HG02884 (cell line): ENCODE results near the gene RPTOR.

Experiments
- ATAC-seq: cut with Tn5 transposase; IDR thresholded peaks from one replicate; pipeline ENCODE4 v1.9.1; 2021; ENCODE audit warnings: mild to moderate bottlenecking, moderate library complexity; ENCODE audit not compliant: unreplicated experiment

RPTOR gene

DNA sequence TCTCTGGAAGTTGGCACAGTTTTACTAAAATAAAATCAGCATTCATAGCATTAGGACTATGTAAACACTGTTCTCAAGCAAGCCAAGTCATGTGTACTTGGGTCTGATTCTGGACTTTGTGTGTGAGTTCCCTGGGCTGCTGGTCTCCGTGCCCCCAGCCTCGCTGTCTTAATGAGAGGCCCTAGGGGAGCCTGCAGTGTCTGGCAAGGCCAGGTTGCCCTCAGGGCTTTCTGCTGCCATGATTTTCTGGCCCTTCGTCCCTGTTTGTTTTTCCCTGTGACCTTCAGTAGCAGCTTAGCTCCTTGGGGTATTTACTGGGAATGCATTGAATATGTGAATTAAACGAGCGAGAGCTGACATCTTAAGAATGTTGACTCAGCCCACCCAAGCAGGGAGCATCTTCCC, 161.8 kb downstream of the RPTOR start:
- no peak for ATAC-seq

DNA sequence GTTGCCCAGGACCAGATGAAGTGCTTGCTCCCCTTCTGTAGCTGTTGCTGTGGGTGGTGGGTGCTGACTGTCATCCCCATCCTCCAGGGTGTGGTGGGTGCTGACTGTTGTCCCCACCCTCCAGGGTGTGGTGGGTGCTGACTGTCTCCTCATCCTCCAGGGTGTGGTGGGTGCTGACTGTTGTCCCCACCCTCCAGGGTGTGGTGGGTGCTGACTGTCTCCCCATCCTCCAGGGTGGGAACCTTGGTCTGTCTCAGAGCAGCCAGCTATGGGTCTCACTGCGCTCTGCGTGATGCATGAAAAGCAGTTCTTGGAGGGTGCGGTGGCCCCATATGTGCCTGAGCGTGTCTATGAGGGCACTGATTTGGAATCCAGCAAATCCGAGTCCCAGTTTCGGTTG, 163.8 kb downstream of the RPTOR start:
- no peak for ATAC-seq

DNA sequence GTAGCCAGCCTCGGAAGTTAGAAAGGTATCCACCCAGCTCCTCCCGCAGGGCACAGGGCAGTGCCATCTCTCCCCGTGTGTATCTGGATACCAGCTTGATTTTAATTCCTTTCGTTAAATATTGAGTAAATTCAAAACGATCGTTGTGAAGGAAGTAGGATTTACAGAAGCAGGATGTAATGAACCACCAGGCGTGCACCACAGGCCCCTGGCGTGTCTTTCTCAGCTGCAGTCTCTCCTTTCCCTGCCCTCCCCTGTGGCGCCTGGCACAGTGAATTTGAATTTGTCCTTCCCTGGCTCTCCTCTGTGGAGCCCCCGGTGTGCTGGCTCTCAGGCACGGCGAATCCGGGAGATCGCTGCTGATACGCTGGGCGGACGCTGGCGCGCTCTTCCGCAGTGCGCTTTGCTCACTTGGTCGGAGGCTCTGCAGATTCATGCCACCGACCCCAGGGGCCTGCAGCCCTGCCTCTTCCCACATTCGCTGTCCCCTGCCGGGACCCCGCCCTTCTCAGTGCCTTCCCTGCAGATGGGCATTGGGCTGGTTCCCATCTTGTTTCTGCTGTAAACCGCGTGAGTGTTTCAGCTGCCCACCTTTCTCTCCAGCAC, 164.6 kb downstream of the RPTOR start:
- no peak for ATAC-seq

DNA sequence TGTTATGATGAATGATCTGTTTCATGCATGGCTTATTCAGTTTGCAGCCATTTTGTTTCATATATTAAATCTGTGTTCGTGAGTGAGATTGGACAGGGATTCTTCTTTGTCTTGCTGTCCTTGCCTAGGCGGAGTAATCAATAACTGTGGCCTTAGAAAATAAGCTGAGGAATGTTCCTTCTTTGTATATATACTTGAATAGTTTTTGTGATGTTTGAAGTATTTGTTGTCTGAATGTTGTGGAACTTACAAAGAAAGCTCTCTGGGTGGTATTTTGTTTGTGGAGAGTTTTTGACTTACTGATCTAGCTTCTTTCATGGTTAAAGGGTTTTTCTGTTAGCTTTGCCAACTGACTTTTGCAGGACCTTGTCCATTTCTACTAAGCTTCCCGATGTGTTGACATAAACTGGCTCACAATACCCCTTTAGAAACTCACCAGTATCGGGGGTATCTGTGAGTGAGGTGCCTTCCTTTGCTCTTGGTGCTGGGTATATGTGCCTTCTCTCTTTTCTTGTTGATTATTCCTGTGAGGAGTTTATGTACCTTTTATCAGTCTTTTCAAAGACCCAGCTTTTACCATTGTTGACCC, 166.2 kb downstream of the RPTOR start:
- ATAC-seq, result no peak

DNA sequence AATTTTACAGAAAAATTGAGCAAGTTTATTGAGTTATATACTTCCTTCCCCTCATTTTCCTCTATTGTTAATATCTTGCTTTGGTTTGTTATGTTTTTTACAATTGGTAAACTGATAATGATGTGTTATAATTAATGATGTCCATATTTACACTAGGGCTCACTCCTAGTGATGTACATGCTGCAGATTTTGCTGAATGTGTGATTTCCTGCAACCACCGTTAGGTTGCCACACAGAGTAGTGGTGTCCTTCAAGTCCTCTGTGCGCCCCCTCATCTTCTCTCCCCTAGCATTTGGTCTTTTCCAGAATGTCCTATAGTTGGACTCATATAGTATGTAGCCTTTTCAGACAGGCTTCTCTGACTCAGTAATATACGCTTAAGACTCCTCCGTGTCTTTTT, 167.5 kb downstream of the RPTOR start:
- ATAC-seq, result no peak

DNA sequence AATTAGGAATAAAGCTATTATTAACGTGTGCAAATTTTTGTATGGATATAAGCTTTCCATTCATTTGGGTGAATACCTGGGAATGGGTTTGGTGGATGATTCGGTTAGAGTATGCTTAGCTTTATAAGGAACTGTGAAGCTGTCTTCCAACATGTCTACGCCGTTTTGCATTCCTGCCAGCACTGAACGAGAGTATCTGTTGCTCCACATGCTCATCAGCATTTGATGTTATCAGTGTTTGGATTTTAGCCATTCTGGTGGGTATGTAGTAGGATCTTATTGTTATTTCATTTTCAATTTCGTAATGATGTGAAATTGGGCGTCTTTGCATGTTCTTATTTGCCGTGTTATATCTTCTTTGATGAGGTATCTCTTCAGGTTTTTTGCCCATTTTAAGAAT, 168.0 kb downstream of the RPTOR start:
- no peak for ATAC-seq

DNA sequence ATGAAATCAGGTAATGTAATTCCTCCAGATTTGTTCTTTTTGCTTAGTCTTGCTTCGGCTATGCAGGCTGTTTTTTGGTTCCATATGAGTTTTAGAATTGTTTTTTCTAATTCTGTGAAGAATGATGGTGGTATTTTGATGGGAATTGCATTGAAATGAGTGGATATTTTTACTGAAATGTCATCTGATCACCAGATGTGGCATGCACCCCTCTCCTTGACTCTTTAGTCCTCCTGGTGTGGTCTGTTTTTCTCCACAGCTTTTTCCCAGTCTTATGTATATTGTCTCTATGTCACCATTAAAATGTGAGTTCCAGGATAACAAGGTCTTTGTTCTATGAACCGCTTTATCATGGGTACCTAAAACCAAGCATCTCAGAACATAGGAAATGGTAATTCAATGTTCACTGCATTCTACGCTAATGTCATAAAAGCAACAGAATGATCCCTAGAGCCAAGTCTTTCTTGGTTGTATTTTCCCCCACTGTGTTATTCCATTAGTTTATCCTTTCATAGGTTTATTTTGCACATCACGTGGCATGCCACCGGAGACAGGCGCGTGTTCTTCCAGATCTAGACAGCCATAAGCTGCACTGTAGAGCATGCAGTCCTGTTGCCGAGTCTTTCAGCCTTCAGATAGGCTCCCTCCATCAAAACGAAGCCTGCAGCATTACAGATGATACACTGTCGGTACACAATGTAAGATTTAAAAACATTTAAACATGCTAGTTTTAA, 172.5 kb downstream of the RPTOR start:
- ATAC-seq, result no peak

DNA sequence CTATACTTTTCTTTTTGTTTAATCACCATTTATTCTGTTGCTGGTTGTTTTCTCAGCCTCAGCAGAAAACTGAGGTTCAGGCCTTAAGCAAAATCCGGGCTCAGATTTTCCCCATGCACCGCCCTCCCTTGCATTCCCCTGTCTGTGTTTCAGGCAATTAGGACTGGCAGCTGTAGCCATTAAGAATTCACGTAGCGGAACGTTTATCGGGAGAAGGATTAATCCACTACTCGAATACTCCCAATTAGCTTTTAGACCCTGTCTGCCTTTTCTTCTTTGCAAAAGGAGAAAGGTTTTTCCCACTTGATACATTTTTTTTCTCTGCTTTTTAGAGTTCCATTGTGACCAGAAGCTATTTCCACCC, 173.1 kb downstream of the RPTOR start:
- no peak for ATAC-seq

DNA sequence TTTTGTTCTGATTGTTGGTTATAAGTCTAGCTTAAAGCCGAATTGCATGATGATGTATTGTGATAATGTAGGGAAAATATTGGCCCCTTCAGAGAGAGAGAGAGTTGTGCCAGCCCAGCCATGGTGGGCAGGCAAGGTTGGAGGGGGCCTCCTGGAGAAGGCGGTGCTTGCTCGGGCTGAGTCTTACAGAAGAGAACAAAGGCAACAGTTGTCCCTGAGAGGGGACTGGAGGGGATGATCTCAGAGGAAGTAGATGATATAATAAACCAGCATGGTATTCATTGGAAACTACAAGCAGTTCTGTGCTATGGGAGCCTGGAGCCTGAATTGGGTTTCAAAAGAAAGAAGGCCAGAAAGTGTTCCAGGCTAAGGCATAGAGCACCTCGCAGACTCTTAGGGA, 173.8 kb downstream of the RPTOR start:
- ATAC-seq, result no peak

DNA sequence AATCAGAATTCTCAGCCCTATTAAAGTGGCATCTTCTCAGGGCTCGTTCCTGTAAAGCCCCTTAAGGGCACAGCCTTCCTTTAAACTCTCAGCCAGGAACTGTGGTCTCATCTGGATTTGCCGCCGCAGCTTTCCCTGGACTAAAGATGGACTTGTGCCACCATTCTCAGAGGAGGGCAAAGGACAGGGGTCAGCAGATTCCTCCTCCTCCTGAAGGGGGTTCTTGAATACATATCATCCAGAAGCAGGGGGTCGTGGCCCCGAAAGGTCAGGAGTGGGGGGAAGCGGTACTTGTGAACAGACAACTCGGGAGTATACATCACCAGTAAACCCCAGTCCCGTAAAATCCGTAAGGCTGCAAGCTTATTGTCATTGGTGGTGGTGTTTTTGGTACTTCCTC, 174.8 kb downstream of the RPTOR start:
- ATAC-seq, result no peak

DNA sequence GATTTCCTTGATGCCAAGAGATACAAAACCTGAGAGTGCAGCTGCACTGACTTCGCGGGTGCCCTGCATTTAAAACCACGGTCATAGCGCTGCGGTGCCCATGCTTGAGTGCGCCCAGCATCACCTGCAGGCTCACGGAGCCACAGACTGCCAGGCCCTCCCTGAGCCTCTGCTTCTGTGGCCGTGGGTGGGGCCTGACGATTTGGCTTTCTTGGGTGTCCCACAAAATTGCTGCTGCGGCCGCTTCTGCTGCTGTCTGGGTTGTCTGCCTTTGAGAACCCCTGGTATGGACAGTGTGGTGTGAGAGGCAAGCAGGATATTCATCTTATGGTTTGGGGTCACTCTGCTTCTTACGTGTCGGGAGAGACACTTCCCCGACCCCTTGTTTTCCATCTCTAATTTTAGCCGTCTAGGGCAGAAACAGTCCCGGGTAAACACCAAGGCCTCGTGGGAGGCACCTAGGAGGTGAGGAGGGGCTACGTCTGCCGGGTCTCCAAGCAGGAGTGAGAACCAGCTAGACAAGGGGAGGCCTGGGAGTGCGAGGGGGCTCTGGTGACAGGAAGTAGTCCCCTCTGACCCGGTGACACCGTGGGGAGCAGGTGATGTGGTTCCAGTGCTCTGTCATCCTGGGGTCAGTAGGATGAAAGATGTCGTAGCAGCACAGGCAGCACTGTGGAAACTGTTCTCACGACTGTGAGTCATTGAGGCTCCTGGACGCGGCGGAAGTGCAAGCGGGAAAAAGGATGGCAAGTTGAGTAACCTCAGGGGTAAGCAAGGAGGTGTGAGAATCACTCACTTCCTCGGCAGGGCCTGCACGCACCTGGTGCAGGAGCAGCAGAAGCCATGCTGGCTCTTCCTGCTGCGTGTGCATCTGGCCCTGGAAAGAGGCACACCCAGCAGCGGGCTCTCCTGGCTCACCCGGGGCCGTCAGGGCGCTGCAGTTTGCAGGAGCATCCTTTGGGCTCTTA, 176.3 kb downstream of the RPTOR start:
- no peak for ATAC-seq

DNA sequence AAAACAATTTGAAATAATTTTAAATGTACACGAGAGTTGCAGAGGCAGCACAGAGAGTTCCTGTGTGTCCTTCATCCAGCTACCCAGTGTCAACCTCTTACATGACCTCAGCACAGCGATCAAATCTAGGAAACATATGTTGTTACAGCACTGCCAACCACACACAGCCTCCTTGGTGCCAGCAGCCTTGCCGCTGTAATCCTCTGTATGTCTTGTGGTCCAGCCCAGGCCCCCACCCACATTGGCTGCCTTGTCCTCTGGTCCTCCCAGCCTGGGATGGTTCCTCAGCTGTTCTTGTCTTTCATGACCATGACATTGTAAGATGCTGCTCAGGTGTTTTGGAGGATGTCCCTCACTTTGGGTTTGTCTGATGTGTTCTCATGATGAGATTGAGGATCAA, 178.0 kb downstream of the RPTOR start:
- no peak for ATAC-seq

DNA sequence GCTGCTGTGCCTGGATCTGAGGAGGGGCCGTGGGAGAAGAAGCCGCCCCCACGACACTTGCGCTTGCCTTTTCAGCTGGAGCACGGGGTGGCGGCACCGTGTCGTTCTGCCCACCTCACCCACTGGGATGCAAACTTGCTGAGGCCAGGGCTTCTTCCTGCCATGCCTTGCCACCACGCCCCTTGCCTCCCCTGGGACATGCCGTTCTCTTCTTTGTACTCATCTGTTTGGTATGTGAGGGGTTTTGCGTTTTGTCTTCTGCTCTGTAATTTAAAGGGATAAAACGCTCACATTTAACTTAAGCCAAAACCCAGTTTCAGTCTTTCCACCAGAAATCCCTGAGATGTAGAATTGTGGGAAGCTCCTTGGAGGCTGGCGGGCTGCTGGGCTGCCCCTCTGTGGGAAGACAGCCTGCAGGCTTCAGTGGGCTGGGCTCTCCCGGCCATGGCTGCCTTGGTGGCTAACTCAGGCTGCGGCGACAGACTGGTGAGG, 180.2 kb downstream of the RPTOR start:
- ATAC-seq, result no peak

DNA sequence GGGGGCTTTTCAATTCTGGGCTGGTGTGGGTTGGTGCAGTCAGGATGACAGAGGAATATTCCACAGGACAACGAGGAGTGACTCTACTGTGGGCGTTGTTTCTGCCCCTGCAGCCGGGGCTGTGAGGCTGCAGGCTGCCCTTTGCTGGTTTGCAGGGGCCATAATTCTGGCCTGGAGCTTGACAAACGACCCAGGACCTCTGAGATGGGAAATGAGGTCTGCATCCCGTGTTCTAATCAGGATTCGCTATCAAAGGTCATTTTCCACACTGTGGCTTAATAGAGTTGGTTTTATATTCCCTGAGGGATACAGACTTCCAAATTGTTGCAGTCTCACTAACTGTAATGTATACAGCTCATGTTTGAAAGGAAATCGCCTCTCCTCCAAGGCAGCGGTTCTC, 180.9 kb downstream of the RPTOR start:
- no peak for ATAC-seq

DNA sequence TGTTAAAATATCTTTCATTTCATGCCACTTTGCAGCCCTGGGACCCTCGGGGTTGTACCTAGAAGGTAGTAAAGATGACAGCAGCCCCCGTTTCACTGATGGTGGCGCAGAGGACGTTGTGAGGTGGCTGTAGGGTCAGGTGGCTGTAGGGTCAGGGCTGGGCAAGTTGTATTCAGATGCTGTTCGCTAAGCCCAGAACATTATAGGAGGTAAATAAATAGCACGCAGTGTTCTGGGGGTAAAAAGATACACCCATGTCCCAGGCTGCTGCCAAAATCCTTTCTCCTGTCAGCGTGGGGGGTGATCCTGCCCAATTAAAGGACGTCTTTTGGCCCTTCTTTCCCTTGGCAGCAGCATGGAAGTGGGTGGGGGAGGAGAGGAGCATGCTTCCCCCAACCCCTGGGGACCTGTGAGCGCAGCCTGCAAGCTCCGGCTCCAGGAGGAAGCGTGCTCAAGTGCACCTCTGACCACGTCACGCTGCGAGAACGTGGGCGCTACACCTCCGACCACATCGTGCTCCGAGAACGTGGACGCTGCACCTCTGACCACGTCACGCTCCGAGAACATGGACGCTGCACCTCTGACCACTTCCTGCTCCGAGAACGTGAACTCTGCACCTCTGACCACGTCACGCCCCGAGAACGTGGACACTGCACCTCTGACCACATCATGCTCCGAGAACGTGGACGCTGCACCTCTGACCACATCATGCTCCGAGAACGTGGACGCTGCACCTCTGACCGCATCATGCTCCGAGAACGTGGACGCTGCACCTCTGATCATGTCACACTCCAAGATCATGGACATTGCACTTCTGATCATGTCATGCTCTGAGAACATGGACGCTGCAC, 182.1 kb downstream of the RPTOR start:
- no peak for ATAC-seq

DNA sequence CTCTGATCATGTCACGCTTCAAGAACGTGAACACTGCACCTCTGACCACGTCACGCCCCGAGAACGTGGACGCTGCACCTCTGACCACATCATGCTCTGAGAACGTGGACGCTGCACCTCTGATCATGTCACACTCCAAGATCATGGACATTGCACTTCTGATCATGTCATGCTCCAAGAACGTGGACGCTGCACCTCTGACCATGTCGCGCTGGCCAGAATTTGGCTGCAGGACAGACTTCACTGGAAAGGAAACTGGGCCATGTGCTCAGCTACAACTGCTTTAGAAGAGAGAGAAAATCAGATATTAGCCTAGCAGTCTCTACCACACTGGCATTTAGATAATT, 182.7 kb downstream of the RPTOR start:
- ATAC-seq, result no peak

DNA sequence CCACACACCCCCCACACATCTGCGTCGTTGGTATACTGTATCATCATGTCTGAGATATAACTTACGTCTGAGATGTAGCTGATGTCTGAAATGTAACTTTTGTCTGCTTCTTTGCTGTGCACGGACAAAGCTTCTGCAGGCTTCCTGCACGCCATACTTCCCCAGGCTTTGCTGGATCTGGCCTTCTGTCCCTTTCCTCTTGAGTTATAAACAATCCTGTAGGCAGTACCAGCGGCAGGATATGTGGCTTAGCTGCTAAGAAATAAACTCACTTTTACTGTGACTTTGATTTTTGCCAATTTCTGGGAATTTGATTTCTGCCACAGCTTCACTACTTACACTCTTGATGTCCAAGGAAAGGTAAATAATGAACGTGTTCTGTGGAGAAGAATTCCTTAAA, 184.4 kb downstream of the RPTOR start:
- ATAC-seq, result no peak

DNA sequence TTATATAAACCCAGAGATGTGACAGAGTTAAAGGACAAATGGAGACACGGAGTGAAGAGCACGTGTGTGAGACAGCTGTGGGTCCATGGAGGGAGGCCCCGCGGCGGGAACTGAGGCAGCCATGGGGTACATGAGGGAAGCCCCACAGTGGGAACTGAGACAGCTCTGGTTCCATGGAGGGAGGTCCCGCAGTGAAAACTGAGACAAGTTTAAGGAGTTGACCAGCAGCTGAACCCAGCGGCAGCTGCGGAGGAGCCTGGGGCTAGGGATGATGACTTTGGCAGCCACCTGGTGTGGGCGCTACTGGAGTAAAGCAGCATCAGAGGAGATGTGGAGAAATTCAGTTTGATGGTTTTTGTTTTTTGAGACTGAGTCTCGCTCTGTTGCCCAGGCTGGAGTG, 185.1 kb downstream of the RPTOR start:
- no peak for ATAC-seq

DNA sequence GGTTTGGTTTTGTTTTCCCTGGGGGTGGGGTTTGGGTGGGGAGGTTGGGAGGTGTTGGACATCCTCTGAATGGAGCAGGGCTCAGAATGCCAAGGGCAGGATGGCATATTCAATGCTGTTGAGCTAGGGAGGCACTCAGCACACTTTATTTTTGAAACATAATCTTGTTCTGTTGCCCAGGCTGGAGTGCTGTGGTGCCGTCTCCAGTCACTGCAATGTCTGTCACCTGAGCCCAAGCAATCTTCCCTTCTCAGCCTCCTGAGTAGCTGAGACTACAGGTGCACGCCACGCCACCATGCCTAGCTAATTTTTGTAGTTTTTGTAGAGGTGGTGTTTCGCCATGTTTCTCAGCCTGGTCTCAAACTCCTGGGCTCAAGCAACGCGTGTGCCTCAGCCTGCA, 186.1 kb downstream of the RPTOR start:
- ATAC-seq, result no peak

DNA sequence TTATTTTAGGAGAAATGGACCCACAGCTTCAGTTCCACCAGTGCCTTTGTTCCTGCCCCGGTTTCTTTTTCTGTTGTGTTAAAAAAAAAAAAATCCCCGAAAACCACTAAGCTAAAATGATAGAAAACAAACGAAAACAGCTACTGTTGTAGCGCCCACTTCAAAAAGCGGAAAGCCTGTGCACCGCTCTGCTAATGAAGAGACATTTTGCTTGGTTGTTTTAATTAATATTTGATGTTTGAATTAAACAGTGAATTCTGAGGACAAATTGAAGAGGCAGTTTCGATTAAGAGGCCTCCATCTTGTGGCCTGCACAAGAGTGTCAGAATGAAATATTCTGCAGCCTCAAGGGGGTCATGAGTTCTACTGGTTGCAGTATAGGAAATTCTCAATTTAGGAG, 186.7 kb downstream of the RPTOR start:
- ATAC-seq, result no peak

DNA sequence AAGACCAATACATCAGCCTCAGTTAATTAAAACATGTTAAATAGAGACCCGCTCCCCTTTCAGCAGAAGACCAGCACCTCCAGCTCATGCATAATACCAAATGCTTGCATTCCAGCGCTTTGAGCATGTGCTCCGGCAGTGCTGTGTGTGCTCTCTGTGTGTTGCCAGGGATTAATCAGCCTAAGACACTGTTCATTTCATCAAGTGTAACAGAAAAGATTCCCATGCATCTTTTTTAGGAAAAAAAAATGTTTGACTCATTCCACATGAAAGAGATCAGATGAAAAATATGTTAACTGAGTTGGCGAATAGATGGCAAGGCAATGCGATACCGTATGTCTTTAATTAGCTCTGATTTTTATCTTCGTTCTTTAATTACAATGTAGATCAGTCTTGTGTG, 187.6 kb downstream of the RPTOR start:
- ATAC-seq, result no peak
